Measurements from ENCODE around the gene C1orf174. TPM values are rescaled to one million over a fixed set of nuclear protein-coding genes. Genes with fewer than 3 reads are reported as not detected.

C1orf174 gene
- total RNA-seq, 1 experiment from 2014 or later, result 21.1 TPM

- H4K5ac ChIP-seq (ENCODE audit: insufficient read length, low read depth, low read length), result no peak overlapping the region
- peak overlapping the region in 1 of 3 experiments; percentile 43; a peak in 1 of 7 replicates for H3K27ac Mint-ChIP-seq
- no peak overlapping the region for H2AFZ ChIP-seq (ENCODE audit: low read length)
- H4K20me1 ChIP-seq (ENCODE audit: control insufficient read depth, insufficient read depth, insufficient read length), result no peaks in the 10 kb centered on the region
- H3K9me3 Mint-ChIP-seq, result peaks cover 6% of the 10 kb centered on the region in 2 experiments; a peak in 4 of 5 replicates
- no peak overlapping the region for H2BK12ac ChIP-seq (ENCODE audit: insufficient read length, low read depth, low read length)
- no peak overlapping the region for H3T11ph ChIP-seq (ENCODE audit: low read length)
- no peaks in the 10 kb centered on the region for H3K79me1 ChIP-seq (ENCODE audit: insufficient read depth, low read depth, low read length, poor library complexity, severe bottlenecking)
- H3K27me3 ChIP-seq (ENCODE audit: insufficient read depth, low read length), result no peaks in the 10 kb centered on the region
- H3K4ac ChIP-seq (ENCODE audit: low read depth, low read length), result no peak overlapping the region
- H2BK15ac ChIP-seq (ENCODE audit: low read depth, low read length), result no peak overlapping the region
- H4K8ac ChIP-seq (replicated peaks; ENCODE audit: insufficient read length, low read depth, low read length), result no peak overlapping the region
- no peak overlapping the region for H4K91ac ChIP-seq (ENCODE audit: insufficient read length, low read depth, low read length)
- H3K18ac ChIP-seq (ENCODE audit: insufficient read length, low read depth, low read length), result no peak overlapping the region
- H3K27ac ChIP-seq (ENCODE audit: insufficient read length, low read depth, low read length), result no peak overlapping the region
- no peak overlapping the region for H2BK5ac ChIP-seq (ENCODE audit: insufficient read length, low read length)
- no peaks in the 10 kb centered on the region for H3K9me3 ChIP-seq (ENCODE audit: control insufficient read depth, low read depth, low read length)
- TF ChIP-seq, protein P1, sequence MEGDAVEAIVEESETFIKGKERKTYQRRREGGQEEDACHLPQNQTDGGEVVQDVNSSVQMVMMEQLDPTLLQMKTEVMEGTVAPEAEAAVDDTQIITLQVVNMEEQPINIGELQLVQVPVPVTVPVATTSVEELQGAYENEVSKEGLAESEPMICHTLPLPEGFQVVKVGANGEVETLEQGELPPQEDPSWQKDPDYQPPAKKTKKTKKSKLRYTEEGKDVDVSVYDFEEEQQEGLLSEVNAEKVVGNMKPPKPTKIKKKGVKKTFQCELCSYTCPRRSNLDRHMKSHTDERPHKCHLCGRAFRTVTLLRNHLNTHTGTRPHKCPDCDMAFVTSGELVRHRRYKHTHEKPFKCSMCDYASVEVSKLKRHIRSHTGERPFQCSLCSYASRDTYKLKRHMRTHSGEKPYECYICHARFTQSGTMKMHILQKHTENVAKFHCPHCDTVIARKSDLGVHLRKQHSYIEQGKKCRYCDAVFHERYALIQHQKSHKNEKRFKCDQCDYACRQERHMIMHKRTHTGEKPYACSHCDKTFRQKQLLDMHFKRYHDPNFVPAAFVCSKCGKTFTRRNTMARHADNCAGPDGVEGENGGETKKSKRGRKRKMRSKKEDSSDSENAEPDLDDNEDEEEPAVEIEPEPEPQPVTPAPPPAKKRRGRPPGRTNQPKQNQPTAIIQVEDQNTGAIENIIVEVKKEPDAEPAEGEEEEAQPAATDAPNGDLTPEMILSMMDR (conservative IDR thresholded peaks at IDR 0.05), result no peak
- no peaks in the 10 kb centered on the region for H3K4me1 ChIP-seq (ENCODE audit: insufficient read depth, low read length)
- H3K4me2 ChIP-seq (ENCODE audit: insufficient read depth, insufficient read length, low read length), result no peak overlapping the region
- no peak overlapping the region for H3K23ac ChIP-seq (ENCODE audit: insufficient read length, low read depth, low read length)
- H3K23me2 ChIP-seq (ENCODE audit: insufficient read length, low read depth, low read length, poor library complexity, severe bottlenecking), result no peaks in the 10 kb centered on the region
- H3K56ac ChIP-seq (ENCODE audit: insufficient read length, low read depth, low read length), result no peak overlapping the region
- no peak overlapping the region for H2BK120ac ChIP-seq (ENCODE audit: low read depth, low read length, poor library complexity, severe bottlenecking)
- no peak overlapping the region for H3K9ac ChIP-seq (ENCODE audit: extremely low read depth, insufficient read length, low read length)
- no peak for DNase-seq
- H3K79me2 ChIP-seq (ENCODE audit: insufficient read depth, low read length), result no peaks in the 10 kb centered on the region
- no peak overlapping the region for H2AK5ac ChIP-seq (ENCODE audit: insufficient read length, low read length)
- H3K14ac ChIP-seq (ENCODE audit: insufficient read depth, low read length), result no peak overlapping the region
- no peaks in the 10 kb centered on the region for H3K27me3 Mint-ChIP-seq (ENCODE audit: low read depth)
- no CpG with 5 or more reads among the region's 18 CpGs for WGBS (ENCODE audit: extremely low coverage, insufficient read length, low lambda C conversion rate)
- no peak overlapping the region for H2BK20ac ChIP-seq (ENCODE audit: low read depth, low read length, poor library complexity, severe bottlenecking)
- H3K4me3 Mint-ChIP-seq, result no peak overlapping the region
- H3K4me1 Mint-ChIP-seq, result peaks cover 2 to 6% of the 10 kb centered on the region in 2 experiments; a peak in 3 of 4 replicates
- peaks cover 9 to 14% (median 11%) of the 10 kb centered on the region in 3 experiments for H3K36me3 Mint-ChIP-seq (ENCODE audit: insufficient read depth in 1 of 3, low read depth in 3 of 3)
Measured at GRCh38 chr1:3865606-3866160, 34.4 kb downstream of the C1orf174 start.
